Progenitor cell of endocrine pancreas (in vitro differentiated cells): ENCODE results near the gene EYA2. TPM values are rescaled to one million over a fixed set of nuclear protein-coding genes. Genes with fewer than 3 reads are reported as not detected.

ENCODE experiments used
- DNase-seq: peaks from one replicate; pipeline ENCODE4 v3.0.0; 2021; ENCODE audit warnings: low spot score; ENCODE audit not compliant: unreplicated experiment
- H3K27ac Mint-ChIP-seq: 2 replicates; pipeline ENCODE4 v1.8.0; 2021; ENCODE audit warnings: mild to moderate bottlenecking, moderate library complexity, mixed read lengths
- H3K27me3 Mint-ChIP-seq: 2 replicates; pipeline ENCODE4 v1.8.0; 2021; ENCODE audit warnings: mixed read lengths
- H3K36me3 Mint-ChIP-seq: 2 replicates; pipeline ENCODE4 v1.8.0; 2022; ENCODE audit warnings: mixed read lengths; ENCODE audit not compliant: insufficient read depth
- H3K4me1 Mint-ChIP-seq: 2 replicates; pipeline ENCODE4 v1.8.0; 2021; ENCODE audit warnings: low read depth, mixed read lengths
- H3K4me3 Mint-ChIP-seq: 2 replicates; pipeline ENCODE4 v1.8.0; 2021; ENCODE audit warnings: low read depth, mild to moderate bottlenecking, moderate library complexity, mixed read lengths
- H3K9me3 Mint-ChIP-seq: 2 replicates; pipeline ENCODE4 v1.8.0; 2021; ENCODE audit warnings: low read depth, mixed read lengths
- CTCF ChIP-seq: fragments of 200-600 bp; sonication (generic); IDR thresholded peaks from one replicate; pipeline ENCODE4 v1.5.0; 2021; ENCODE audit warnings: antibody characterized with exemption, mild to moderate bottlenecking; ENCODE audit not compliant: unreplicated experiment
- total RNA-seq: library from RNA; stranded (reverse); gene quantifications from 2 replicates; pipeline ENCODE4 v1.2.1, GENCODE V29; 2021

The EYA2 gene
- total RNA-seq, 1 donor from 2014 or later = 0.53 TPM

GRCh38 chr20:46900826-46901225, 6.2 kb downstream of the EYA2 start:
- TF ChIP-seq CTCF = no peak
- no peaks in the 10 kb centered on the region for H3K36me3 Mint-ChIP-seq
- H3K9me3 Mint-ChIP-seq = no peaks in the 10 kb centered on the region
- H3K27ac Mint-ChIP-seq = no peak overlapping the region
- peaks cover 9% of the 10 kb centered on the region for H3K4me1 Mint-ChIP-seq
- DNase-seq = no peak
- H3K4me3 Mint-ChIP-seq = no peak overlapping the region
- H3K27me3 Mint-ChIP-seq = peaks cover 86% of the 10 kb centered on the region

DNA sequence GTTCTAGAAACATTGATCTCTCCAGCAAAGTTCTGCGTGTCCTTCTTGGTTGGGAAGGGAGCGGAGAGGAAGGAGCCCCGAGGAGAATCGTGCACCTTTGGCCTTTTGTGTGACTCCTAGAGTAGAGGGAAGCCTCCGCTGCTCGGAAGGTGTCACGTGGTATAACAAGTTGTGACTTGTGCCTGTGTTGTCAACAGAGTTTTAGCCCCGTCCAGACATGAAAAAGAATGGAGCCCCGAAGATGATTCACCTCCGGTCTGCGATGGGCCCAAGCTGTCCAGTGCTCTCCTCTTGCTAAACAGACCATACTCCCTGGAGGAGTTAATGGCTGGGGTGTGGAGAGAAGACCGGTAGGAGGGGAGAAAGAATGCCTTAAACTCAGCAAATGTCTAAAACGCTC, 7.0 kb downstream of the EYA2 start:
- no peak for DNase-seq
- Mint-ChIP-seq H3K4me1 (peaks cover 9% of the 10 kb centered on the region), H3K27me3 (peaks cover 81% of the 10 kb centered on the region), H3K27ac (no peak overlapping the region), H3K4me3 (no peak overlapping the region), H3K9me3 (no peaks in the 10 kb centered on the region), H3K36me3 (no peaks in the 10 kb centered on the region)
- TF ChIP-seq CTCF = no peak

DNA sequence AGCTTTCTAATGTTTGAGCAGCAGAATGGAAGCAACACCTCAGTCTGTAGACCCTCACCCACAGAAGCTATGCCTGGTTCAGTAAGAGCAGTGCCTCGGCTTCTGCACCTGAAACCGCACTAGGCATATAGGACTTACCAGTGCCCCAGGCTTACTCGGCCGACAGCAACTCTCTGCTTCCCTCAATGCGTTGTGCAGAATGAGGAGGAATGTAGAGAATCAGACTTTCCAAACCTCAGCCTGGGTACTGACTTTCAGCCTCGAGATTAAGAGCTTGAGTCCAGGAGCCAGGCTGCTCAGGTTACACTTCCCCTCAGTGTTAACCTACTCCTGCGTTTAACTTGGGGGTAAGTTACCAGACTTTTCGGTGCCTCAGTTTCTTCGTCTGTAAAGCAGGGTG, 8.6 kb downstream of the EYA2 start:
- DNase-seq = no peak
- Mint-ChIP-seq H3K4me1 (peaks cover 3% of the 10 kb centered on the region), H3K36me3 (no peaks in the 10 kb centered on the region), H3K27ac (no peak overlapping the region), H3K4me3 (no peak overlapping the region), H3K27me3 (peaks cover 70% of the 10 kb centered on the region), H3K9me3 (no peaks in the 10 kb centered on the region)
- no peak for TF ChIP-seq CTCF

DNA sequence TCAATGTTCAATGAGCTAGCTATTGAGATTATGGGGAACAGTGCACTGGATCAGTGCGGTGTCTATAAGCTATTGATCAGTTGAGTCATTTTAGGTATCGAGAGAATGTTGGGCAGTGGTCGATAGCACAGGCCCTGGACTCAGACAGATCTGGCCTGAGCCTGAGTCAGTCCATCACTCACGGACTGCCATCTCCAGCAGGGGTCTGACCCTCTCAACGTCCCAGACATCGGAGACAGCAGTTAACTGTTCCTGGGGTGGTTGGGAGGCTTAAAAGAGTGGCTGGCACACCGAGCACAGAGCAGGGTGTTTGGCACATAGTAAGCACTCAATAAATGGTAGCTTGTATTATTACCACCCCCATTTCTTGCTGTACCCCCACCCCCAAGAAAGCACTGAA, 9.3 kb downstream of the EYA2 start:
- Mint-ChIP-seq H3K27me3 (peaks cover 64% of the 10 kb centered on the region), H3K36me3 (no peaks in the 10 kb centered on the region), H3K27ac (no peak overlapping the region), H3K9me3 (no peaks in the 10 kb centered on the region), H3K4me3 (no peak overlapping the region), H3K4me1 (no peaks in the 10 kb centered on the region)
- TF ChIP-seq CTCF = no peak
- DNase-seq = no peak

- Mint-ChIP-seq H3K4me1 (no peaks in the 10 kb centered on the region), H3K36me3 (no peaks in the 10 kb centered on the region), H3K4me3 (no peak overlapping the region), H3K9me3 (no peaks in the 10 kb centered on the region), H3K27ac (no peak overlapping the region), H3K27me3 (peaks cover 58% of the 10 kb centered on the region)
- TF ChIP-seq CTCF = no peak
- DNase-seq = no peak
These were observed 10.9 kb downstream of the EYA2 start for GRCh38 chr20:46905364-46906125.
